Common myeloid progenitor, CD34-positive (primary cell): ENCODE results near the gene RUNX2.

Experiments used
- CTCF ChIA-PET: fragments of 350-600 bp; sonication (Branson Sonifier 250); formaldehyde crosslinking; loops from one replicate; lab custom pipeline; 2021; ENCODE audit warnings: antibody characterized with exemption; lab: Charles Lee
- POLR2A ChIA-PET: fragments of 350-600 bp; sonication (Branson Sonifier 250); formaldehyde crosslinking; loops from one replicate; lab custom pipeline; 2021; ENCODE audit warnings: antibody characterized with exemption; lab: Charles Lee
- DNase-seq, 3 donors: peaks; one replicate each; pipeline versions ENCODE4 v3.0.0 to v3.0.0-alpha.2; 2013
- H3K27ac ChIP-seq, 2 experiments: 1 replicate in 1 of 2; 2 replicates in 1 of 2; pipeline ENCODE4 v1.7.0; 2013; ENCODE audit warnings: inconsistent platforms in 2 of 2, low read length in 2 of 2, mild to moderate bottlenecking in 2 of 2, low read depth in 1 of 2, moderate library complexity in 1 of 2; ENCODE audit not compliant: severe bottlenecking in 2 of 2, insufficient read depth in 1 of 2, poor library complexity in 1 of 2
- H3K27me3 ChIP-seq, 5 experiments: replicated peaks in 2 of 5; 1 replicate in 3 of 5; 2 replicates in 2 of 5; pipeline versions ENCODE4 v1.6.1 to v1.7.0; 2013; ENCODE audit warnings: low read length in 4 of 5, mild to moderate bottlenecking in 2 of 5, moderate library complexity in 2 of 5, inconsistent platforms in 1 of 5; ENCODE audit not compliant: insufficient read depth in 5 of 5, control insufficient read depth in 4 of 5
- H3K36me3 ChIP-seq, 4 experiments: 1 replicate in 2 of 4; 2 replicates in 2 of 4; pipeline versions ENCODE4 v1.6.1 to v1.7.0; 2013; ENCODE audit warnings: low read length in 3 of 4, control low read depth in 1 of 4, mild to moderate bottlenecking in 1 of 4; ENCODE audit not compliant: control insufficient read depth in 4 of 4, insufficient read depth in 4 of 4
- H3K4me1 ChIP-seq, 4 experiments: 1 replicate in 3 of 4; 2 replicates in 1 of 4; pipeline versions ENCODE4 v1.6.1 to v1.7.1; 2013; ENCODE audit warnings: low read length in 3 of 4, mild to moderate bottlenecking in 3 of 4, control low read depth in 1 of 4, inconsistent platforms in 1 of 4, moderate library complexity in 1 of 4; ENCODE audit not compliant: control insufficient read depth in 4 of 4, insufficient read depth in 4 of 4; ENCODE audit errors: control extremely low read depth in 1 of 4
- H3K4me3 ChIP-seq, 7 experiments: 1 replicate in 4 of 7; 2 replicates in 3 of 7; pipeline versions ENCODE4 v1.5.1 to v1.7.0; 2013; ENCODE audit warnings: mild to moderate bottlenecking in 7 of 7, low read length in 6 of 7, moderate library complexity in 6 of 7, inconsistent platforms in 2 of 7, low read depth in 2 of 7, control low read depth in 1 of 7; ENCODE audit not compliant: insufficient read depth in 4 of 7, control insufficient read depth in 1 of 7; ENCODE audit errors: extremely low read depth in 1 of 7
- H3K9me3 ChIP-seq, 5 experiments: 1 replicate in 4 of 5; 2 replicates in 1 of 5; pipeline versions ENCODE4 v1.6.1 to v1.7.1; 2013; ENCODE audit warnings: low read length in 4 of 5, mild to moderate bottlenecking in 2 of 5, inconsistent platforms in 1 of 5, low read depth in 1 of 5, moderate library complexity in 1 of 5; ENCODE audit not compliant: control insufficient read depth in 4 of 5, insufficient read depth in 2 of 5; ENCODE audit errors: control extremely low read depth in 1 of 5
- WGBS: methylation state at CpG from one replicate; pipeline ENCODE4 v1.1.5; 2013; ENCODE audit not compliant: insufficient coverage; 5-methylcytosine and 5-hydroxymethylcytosine counted together

RUNX2 gene

DNA sequence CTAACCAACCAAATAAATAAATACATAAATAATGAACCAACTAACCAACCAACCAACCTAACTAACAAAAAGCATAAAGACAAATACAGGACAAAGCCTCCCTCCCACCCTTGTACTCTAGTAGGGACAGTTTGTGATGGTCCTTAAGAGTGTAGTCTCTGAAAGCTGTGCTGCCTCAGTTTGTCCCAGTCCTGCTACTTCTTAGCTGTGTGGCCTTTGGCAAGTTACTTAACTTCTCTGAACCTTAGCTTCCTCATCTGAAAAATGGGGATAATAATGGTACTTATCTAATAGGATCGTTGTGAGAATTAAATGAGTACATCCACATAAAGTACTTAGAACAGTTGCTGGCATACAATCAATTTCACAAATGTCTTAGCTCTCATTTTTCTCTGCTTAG, 282.2 kb downstream of the RUNX2 start:
- ChIA-PET POLR2A (interaction anchor here (0.6 kb wide), 1 partner anchor 22 kb away, joined by 5 read pairs; no protein-coding TSS in a partner anchor), CTCF (no interaction called here)
- Histone ChIP-seq H3K4me1 (peaks cover 0 to 7% (median 5%) of the 10 kb centered on the region in 4 experiments), H3K27ac (no peak overlapping the region), H3K27me3 (no peaks in the 10 kb centered on the region), H3K36me3 (no peaks in the 10 kb centered on the region), H3K4me3 (no peak overlapping the region), H3K9me3 (no peaks in the 10 kb centered on the region)
- no CpG with 5 or more reads among the region's 1 CpG for WGBS
- DNase-seq: no peak

DNA sequence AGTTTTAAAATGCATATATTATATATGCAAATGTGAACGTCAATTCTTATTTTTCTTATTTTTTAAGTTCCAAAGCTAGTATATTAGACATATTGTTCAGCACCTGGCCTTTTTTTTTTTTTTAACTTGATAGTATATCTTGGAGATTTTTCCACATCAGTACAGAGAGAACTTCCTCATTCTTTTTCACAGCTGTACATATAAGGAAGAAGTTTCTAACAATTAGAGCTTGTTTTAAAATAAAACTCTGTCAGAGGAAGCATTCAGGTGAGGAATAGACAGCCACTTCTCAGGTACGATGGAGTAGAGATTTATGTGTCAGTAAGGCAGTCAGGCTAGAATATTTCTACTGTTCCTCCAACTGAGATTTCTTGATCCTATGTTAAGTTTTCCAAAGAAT, 282.7 kb downstream of the RUNX2 start:
- peaks cover 0 to 7% (median 5%) of the 10 kb centered on the region in 4 experiments for H3K4me1 ChIP-seq
- DNase-seq: peak in 2 of 3 donors; percentile 44 to 56
- H3K27ac ChIP-seq: no peak overlapping the region
- H3K27me3 ChIP-seq: no peaks in the 10 kb centered on the region
- H3K4me3 ChIP-seq: no peak overlapping the region
- no CpG with 5 or more reads among the region's 2 CpGs for WGBS
- ChIA-PET CTCF (no interaction called here), POLR2A (interaction anchor here (0.6 kb wide), 1 partner anchor 22 kb away, joined by 5 read pairs; no protein-coding TSS in a partner anchor)
- H3K36me3 ChIP-seq: no peaks in the 10 kb centered on the region
- no peaks in the 10 kb centered on the region for H3K9me3 ChIP-seq

DNA sequence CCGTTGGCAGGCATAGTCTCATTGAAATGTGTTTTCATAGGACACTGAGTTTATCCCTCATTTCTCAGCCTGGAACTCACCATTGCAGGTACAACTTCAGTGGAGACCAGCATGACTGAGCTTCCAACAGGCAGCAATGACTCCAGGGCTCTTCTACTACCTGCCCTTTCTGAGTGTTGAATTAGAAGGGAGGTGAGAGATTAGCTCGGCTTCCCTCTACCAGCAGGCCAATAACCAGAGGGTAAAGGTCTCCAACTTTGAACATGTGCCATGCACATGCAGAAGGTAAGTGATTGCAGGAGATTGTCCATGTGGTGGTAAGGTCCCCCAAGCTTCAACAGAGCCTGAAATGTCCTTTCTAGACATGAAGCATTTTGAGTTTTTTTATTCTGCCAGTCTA, 283.4 kb downstream of the RUNX2 start:
- ChIA-PET CTCF (no interaction called here), POLR2A (no interaction called here)
- WGBS: 90% methylated on average over 2 of the region's 2 CpGs
- Histone ChIP-seq H3K4me1 (peaks cover 0 to 7% (median 5%) of the 10 kb centered on the region in 4 experiments), H3K36me3 (no peaks in the 10 kb centered on the region), H3K27me3 (no peaks in the 10 kb centered on the region), H3K27ac (no peak overlapping the region), H3K4me3 (no peak overlapping the region), H3K9me3 (no peaks in the 10 kb centered on the region)
- no peak for DNase-seq

GRCh38 chr6:45613656-45614055, 285.5 kb downstream of the RUNX2 start:
- H3K4me3 ChIP-seq: no peak overlapping the region
- POLR2A ChIA-PET: no interaction called here

GRCh38 chr6:45614488-45615285, 286.6 kb downstream of the RUNX2 start:
- Histone ChIP-seq H3K36me3 (no peaks in the 10 kb centered on the region), H3K9me3 (no peaks in the 10 kb centered on the region), H3K27ac (no peak overlapping the region), H3K4me3 (no peak overlapping the region), H3K4me1 (peaks cover 0 to 7% (median 5%) of the 10 kb centered on the region in 4 experiments), H3K27me3 (no peaks in the 10 kb centered on the region)
- no CpG with 5 or more reads among the region's 4 CpGs for WGBS
- POLR2A ChIA-PET: no interaction called here
- DNase-seq: peak in 2 of 3 donors; percentile 25 to 27
- CTCF ChIA-PET: no interaction called here

More at GRCh38 chr6:45613656-45614055, 285.5 kb downstream of the RUNX2 start:
- no peaks in the 10 kb centered on the region for H3K9me3 ChIP-seq
- no peaks in the 10 kb centered on the region for H3K36me3 ChIP-seq
- no peak for DNase-seq
- no peaks in the 10 kb centered on the region for H3K27me3 ChIP-seq
- no peak overlapping the region for H3K27ac ChIP-seq
- 82% methylated on average over 4 of the region's 9 CpGs for WGBS
- peaks cover 0 to 7% (median 5%) of the 10 kb centered on the region in 4 experiments for H3K4me1 ChIP-seq
- CTCF ChIA-PET: no interaction called here

DNA sequence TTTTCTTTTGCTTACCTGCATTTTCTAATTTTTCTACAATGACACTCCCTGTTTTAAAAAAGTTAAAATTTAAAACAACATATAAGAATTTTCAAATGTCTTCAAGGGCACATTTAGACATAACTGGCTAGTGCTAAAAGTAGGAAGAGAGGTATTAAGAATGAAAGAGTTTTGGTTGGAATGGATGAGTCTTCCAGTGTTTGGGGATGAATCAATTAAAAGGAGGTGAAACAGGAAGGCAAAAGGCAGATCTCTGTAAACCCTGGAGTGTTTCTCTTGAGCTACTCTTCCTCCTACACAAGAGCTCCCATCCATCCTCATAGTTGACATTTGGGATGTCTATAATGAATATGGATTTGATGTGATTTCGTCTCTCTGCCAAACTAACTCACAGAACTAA, 288.1 kb downstream of the RUNX2 start:
- Histone ChIP-seq H3K4me1 (peaks cover 0 to 7% (median 3%) of the 10 kb centered on the region in 4 experiments), H3K27me3 (no peaks in the 10 kb centered on the region), H3K9me3 (no peaks in the 10 kb centered on the region), H3K4me3 (no peak overlapping the region), H3K27ac (no peak overlapping the region), H3K36me3 (no peaks in the 10 kb centered on the region)
- ChIA-PET CTCF (interaction anchor here (0.8 kb wide), 1 partner anchor 8 kb away, joined by 3 read pairs; no protein-coding TSS in a partner anchor), POLR2A (no interaction called here)
- no peak for DNase-seq
- WGBS: no CpG with 5 or more reads among the region's 1 CpG

DNA sequence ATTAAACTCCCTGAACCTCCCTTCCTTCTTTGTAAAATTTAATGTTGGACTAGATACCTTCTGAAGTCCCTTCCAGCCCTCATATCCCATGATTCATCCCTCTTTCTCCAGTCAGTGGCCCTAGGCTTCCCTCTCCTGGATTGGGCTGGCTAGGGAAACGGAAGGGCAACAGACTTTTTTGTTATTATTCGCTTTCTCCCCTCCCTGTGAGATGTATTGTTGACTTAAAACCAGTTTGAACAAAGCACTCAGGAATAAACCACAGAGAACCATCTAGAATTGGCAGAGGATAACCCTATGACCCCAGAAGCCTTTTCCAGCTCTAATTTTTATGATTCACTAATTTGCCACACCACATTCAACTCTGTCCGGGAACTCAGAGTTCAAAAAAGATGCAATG, 289.3 kb downstream of the RUNX2 start:
- H3K27me3 ChIP-seq: no peaks in the 10 kb centered on the region
- H3K4me3 ChIP-seq: no peak overlapping the region
- CTCF ChIA-PET: no interaction called here
- DNase-seq: no peak
- POLR2A ChIA-PET: no interaction called here
- no peak overlapping the region for H3K27ac ChIP-seq
- peaks cover 0 to 7% (median 2%) of the 10 kb centered on the region in 4 experiments for H3K4me1 ChIP-seq
- H3K36me3 ChIP-seq: no peaks in the 10 kb centered on the region
- H3K9me3 ChIP-seq: no peaks in the 10 kb centered on the region
- no CpG with 5 or more reads among the region's 3 CpGs for WGBS
